ENCODE results near the gene BMP15.

- TF ChIP-seq POLR2A (IDR thresholded peaks at IDR 0.05; ENCODE audit: low read depth, low read length) = no peak
- TF ChIP-seq POLR2AphosphoS5 (IDR thresholded peaks at IDR 0.05; ENCODE audit: low read depth, low read length) = no peak
- TF ChIP-seq SPI1 (IDR thresholded peaks at IDR 0.05; ENCODE audit: low read depth, low read length) = no peak
- TF ChIP-seq TAF1 (IDR thresholded peaks at IDR 0.05; ENCODE audit: low read depth, low read length) = no peak
- no peak for TF ChIP-seq POU2F2 (IDR thresholded peaks at IDR 0.05; ENCODE audit: low read depth, low read length)
- no peak for TF ChIP-seq PAX5 (IDR thresholded peaks at IDR 0.05; ENCODE audit: insufficient read depth, low read length, severe bottlenecking)
Measured at GRCh38 chrX:50865311-50865710, 45.2 kb upstream of the BMP15 start.
